HCT116 (cell line): ENCODE measurements around the gene NCKAP5. TPM values are rescaled to one million over a fixed set of nuclear protein-coding genes. Genes with fewer than 3 reads are reported as not detected.

Source experiments
- ATAC-seq: fragments of 200-7000 bp; cut with Tn5 transposase; 2 replicates; pipeline ENCODE4 v1.9.1; 2020; ENCODE audit warnings: mild to moderate bottlenecking, moderate library complexity
- BruUV-seq: library from RNA; stranded (reverse); fragments of 400-500 nt; replicated peaks from 2 replicates; lab custom pipeline; 2021; lab: Mats Ljungman, UMichigan
- CTCF ChIA-PET: fragments of 300-600 bp; sonication (Branson Sonifier 250); formaldehyde crosslinking; loops from one replicate; lab custom pipeline; 2021; ENCODE audit warnings: antibody characterized with exemption; lab: Charles Lee
- POLR2A ChIA-PET: fragments of 300-600, 350-600 bp; sonication (Branson Sonifier 250); formaldehyde crosslinking; loops from one replicate; lab custom pipeline; 2021; ENCODE audit warnings: antibody characterized with exemption; lab: Charles Lee
- RAD21 ChIA-PET, 2 experiments: fragments of 300-600 bp; sonication (Branson Sonifier 250); formaldehyde crosslinking; loops; one replicate each; lab custom pipeline; 2023; ENCODE audit warnings: low total read pairs in 2 of 2; ENCODE audit not compliant: uncharacterized antibody in 2 of 2, unreplicated experiment in 2 of 2, low non-redundant PET in 1 of 2; lab: Charles Lee
- DNase-seq: peaks from one replicate; pipeline ENCODE4 v3.0.0-alpha.2; 2010; ENCODE audit warnings: low read depth, low spot score
- H2AFZ ChIP-seq: fragments of 200-600 bp; shearing (Covaris generic), sonication (generic); 2 replicates; pipeline ENCODE4 v1.6.1; 2017; ENCODE audit warnings: low read depth, mixed run types, mixed read lengths, antibody characterized with exemption, low read length; ENCODE audit not compliant: poor library complexity, severe bottlenecking
- H3K27ac ChIP-seq: 2 replicates; pipeline ENCODE4 v1.5.1; 2012; ENCODE audit warnings: low read depth, low read length
- H3K27me3 ChIP-seq: fragments of 200-600 bp; sonication (generic); 2 replicates; pipeline ENCODE4 v1.6.1; 2016; ENCODE audit warnings: mixed run types, low read length, mixed read lengths; ENCODE audit not compliant: insufficient read depth
- H3K36me3 ChIP-seq, 2 experiments: fragments of 200-500 bp in 1 of 2; fragments of 200-600 bp in 1 of 2; sonication (Bioruptor generic) in 1 of 2; sonication (generic) in 1 of 2; 2 replicates each; pipeline versions ENCODE4 v1.5.1 to v1.6.1; 2014 to 2016; ENCODE audit warnings: low read length in 2 of 2, inconsistent platforms in 1 of 2, mixed read lengths in 1 of 2, mixed run types in 1 of 2; ENCODE audit not compliant: insufficient read depth in 2 of 2, control insufficient read depth in 1 of 2
- H3K4me1 ChIP-seq, 2 experiments: fragments of 200-600 bp in 1 of 2; sonication (generic) in 1 of 2; 2 replicates each; pipeline versions ENCODE4 v1.5.1 to v1.6.1; 2012 to 2017; ENCODE audit warnings: low read length in 2 of 2, inconsistent platforms in 1 of 2, mild to moderate bottlenecking in 1 of 2, mixed read lengths in 1 of 2, mixed run types in 1 of 2, moderate library complexity in 1 of 2; ENCODE audit not compliant: insufficient read depth in 2 of 2, control insufficient read depth in 1 of 2
- H3K4me2 ChIP-seq: fragments of 200-600 bp; sonication (generic); 2 replicates; pipeline ENCODE4 v1.6.1; 2017; ENCODE audit warnings: mixed run types, low read length, mixed read lengths
- H3K4me3 ChIP-seq, 2 experiments: fragments of 200-600 bp in 1 of 2; sonication (generic) in 1 of 2; replicated peaks in 1 of 2; 2 replicates each; pipeline ENCODE4 v1.5.1; 2011 to 2016; ENCODE audit warnings: low read length in 2 of 2, control low read depth in 1 of 2, low read depth in 1 of 2, mild to moderate bottlenecking in 1 of 2, mixed read lengths in 1 of 2, mixed run types in 1 of 2
- H3K79me2 ChIP-seq: fragments of 200-600 bp; sonication (generic); 2 replicates; pipeline ENCODE4 v1.6.1; 2017; ENCODE audit warnings: mild to moderate bottlenecking, mixed run types, low read length, moderate library complexity, mixed read lengths; ENCODE audit not compliant: insufficient read depth
- H3K9ac ChIP-seq: fragments of 200-600 bp; sonication (generic); 2 replicates; pipeline ENCODE4 v1.6.1; 2016; ENCODE audit warnings: low read length, mixed read lengths
- H3K9me2 ChIP-seq: fragments of 200-600 bp; sonication (generic), shearing (Covaris generic); 2 replicates; pipeline ENCODE4 v1.6.1; 2017; ENCODE audit warnings: mixed run types, mild to moderate bottlenecking, moderate library complexity; ENCODE audit not compliant: insufficient read depth
- H3K9me3 ChIP-seq, 2 experiments: fragments of 200-500 bp in 1 of 2; fragments of 200-600 bp in 1 of 2; sonication (Bioruptor generic) in 1 of 2; sonication (generic) in 1 of 2; 2 replicates each; pipeline ENCODE4 v1.6.1; 2014 to 2017; ENCODE audit warnings: low read length in 2 of 2, mixed read lengths in 2 of 2, inconsistent platforms in 1 of 2, low read depth in 1 of 2, mild to moderate bottlenecking in 1 of 2, mixed run types in 1 of 2, moderate library complexity in 1 of 2; ENCODE audit not compliant: control insufficient read depth in 1 of 2, insufficient read depth in 1 of 2
- H4K20me1 ChIP-seq: fragments of 200-600 bp; sonication (generic), shearing (Covaris generic); 2 replicates; pipeline ENCODE4 v1.6.1; 2017; ENCODE audit warnings: mixed run types, mild to moderate bottlenecking, moderate library complexity; ENCODE audit not compliant: insufficient read depth
- CBX3 ChIP-seq: IDR thresholded peaks from 2 replicates; pipeline ENCODE4 v1.6.1; 2012; ENCODE audit warnings: low read depth
- POLR2AphosphoS5 ChIP-seq: IDR thresholded peaks from 2 replicates; pipeline ENCODE4 v1.6.1; 2011; ENCODE audit warnings: mild to moderate bottlenecking, low read depth, low read length, moderate library complexity
- RAD21 ChIP-seq: IDR thresholded peaks from 2 replicates; pipeline ENCODE4 v1.6.1; 2012; ENCODE audit warnings: low read depth, mild to moderate bottlenecking
- SIN3A ChIP-seq: IDR thresholded peaks from 2 replicates; pipeline ENCODE4 v1.6.1; 2012; ENCODE audit warnings: low read depth
- SP1 ChIP-seq: IDR thresholded peaks from 2 replicates; pipeline ENCODE4 v1.6.1; 2012; ENCODE audit warnings: low read depth
- SRF ChIP-seq: IDR thresholded peaks from 2 replicates; pipeline ENCODE4 v1.6.1; 2012; ENCODE audit warnings: low read depth
- YY1 ChIP-seq: IDR thresholded peaks from 2 replicates; pipeline ENCODE4 v1.6.1; 2011; ENCODE audit warnings: low read length, low read depth, moderate library complexity, mild to moderate bottlenecking; ENCODE audit not compliant: insufficient replicate concordance; ENCODE audit errors: extremely low read depth
- intact Hi-C: fragments of 100-400 bp; cut with micrococcal nuclease; formaldehyde crosslinking; loops from 2 replicates; pipeline ENCODE4 v1.10.0; 2022
- total RNA-seq: library from RNA; stranded (reverse); gene quantifications from one replicate; pipeline ENCODE4 v1.2.1, GENCODE V29; 2021; ENCODE audit not compliant: unreplicated experiment
- TF ChIP-seq, protein P1 (sequence below), 3 experiments: fragments of 200-600 bp in 1 of 3; sonication (generic) in 1 of 3; IDR thresholded peaks in 2 of 3; conservative IDR thresholded peaks in 1 of 3; 2 replicates each; pipeline ENCODE4 v1.5.1; 2012 to 2017; ENCODE audit warnings: low read depth in 2 of 3, low read length in 2 of 3, antibody characterized with exemption in 1 of 3, borderline replicate concordance in 1 of 3, control low read depth in 1 of 3, mild to moderate bottlenecking in 1 of 3, mixed read lengths in 1 of 3, mixed run types in 1 of 3, moderate library complexity in 1 of 3; ENCODE audit not compliant: insufficient read depth in 1 of 3
- TF ChIP-seq, protein P2 (sequence below): IDR thresholded peaks from 2 replicates; pipeline ENCODE4 v1.6.1; 2011; ENCODE audit warnings: mild to moderate bottlenecking, low read length, moderate library complexity; ENCODE audit not compliant: insufficient replicate concordance; ENCODE audit errors: extremely low read depth
- TF ChIP-seq, protein P3 (sequence below): IDR thresholded peaks from 2 replicates; pipeline ENCODE4 v1.6.1; 2012

NCKAP5 gene
- total RNA-seq, 1 experiment from 2014 or later, result 0.30 TPM

DNA sequence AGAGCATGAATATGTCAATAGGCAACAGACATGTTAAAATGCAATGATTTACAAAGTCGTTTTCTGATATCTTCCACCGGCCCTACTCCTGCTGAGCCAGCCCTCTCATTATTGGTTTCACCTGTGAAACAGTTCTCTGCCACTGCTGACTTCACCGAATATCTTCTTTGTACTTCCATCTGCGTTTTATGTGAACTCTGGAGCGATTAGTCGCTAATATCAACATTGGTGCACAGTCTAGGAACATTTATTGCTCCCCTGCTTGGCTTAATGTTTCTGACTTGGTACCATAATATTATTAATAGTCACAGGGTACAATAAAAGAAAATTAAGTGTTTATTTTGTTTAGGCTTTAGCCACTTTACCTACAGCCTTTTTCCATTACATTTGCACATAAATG lies 105.5 kb downstream of the NCKAP5 start:
- H3K27ac ChIP-seq, result no peak overlapping the region
- no TSS peak for BruUV-seq
- POLR2A ChIA-PET, result no interaction called here
- DNase-seq, result no peak
- RAD21 ChIA-PET, result no interaction called here
- H3K4me3 ChIP-seq, result no peak overlapping the region
- no peak overlapping the region for H2AFZ ChIP-seq
- intact Hi-C loops, result no loop called here
- H3K4me1 ChIP-seq, result no peaks in the 10 kb centered on the region
- no peak for ATAC-seq
- H3K36me3 ChIP-seq, result no peaks in the 10 kb centered on the region
- no peaks in the 10 kb centered on the region; a peak in 1 of 4 replicates for H3K9me3 ChIP-seq
- CTCF ChIA-PET, result no interaction called here
- H3K79me2 ChIP-seq, result no peaks in the 10 kb centered on the region
- no peak overlapping the region for H3K4me2 ChIP-seq
- no peaks in the 10 kb centered on the region for H3K27me3 ChIP-seq
- TF ChIP-seq CBX3 (no peak), SP1 (no peak), RAD21 (no peak), SIN3A (no peak), YY1 (no peak), SRF (no peak), POLR2AphosphoS5 (no peak)
- TF ChIP-seq, protein P1, sequence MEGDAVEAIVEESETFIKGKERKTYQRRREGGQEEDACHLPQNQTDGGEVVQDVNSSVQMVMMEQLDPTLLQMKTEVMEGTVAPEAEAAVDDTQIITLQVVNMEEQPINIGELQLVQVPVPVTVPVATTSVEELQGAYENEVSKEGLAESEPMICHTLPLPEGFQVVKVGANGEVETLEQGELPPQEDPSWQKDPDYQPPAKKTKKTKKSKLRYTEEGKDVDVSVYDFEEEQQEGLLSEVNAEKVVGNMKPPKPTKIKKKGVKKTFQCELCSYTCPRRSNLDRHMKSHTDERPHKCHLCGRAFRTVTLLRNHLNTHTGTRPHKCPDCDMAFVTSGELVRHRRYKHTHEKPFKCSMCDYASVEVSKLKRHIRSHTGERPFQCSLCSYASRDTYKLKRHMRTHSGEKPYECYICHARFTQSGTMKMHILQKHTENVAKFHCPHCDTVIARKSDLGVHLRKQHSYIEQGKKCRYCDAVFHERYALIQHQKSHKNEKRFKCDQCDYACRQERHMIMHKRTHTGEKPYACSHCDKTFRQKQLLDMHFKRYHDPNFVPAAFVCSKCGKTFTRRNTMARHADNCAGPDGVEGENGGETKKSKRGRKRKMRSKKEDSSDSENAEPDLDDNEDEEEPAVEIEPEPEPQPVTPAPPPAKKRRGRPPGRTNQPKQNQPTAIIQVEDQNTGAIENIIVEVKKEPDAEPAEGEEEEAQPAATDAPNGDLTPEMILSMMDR (IDR thresholded peaks at IDR 0.05 in 2 of 3, conservative IDR thresholded peaks at IDR 0.05 in 1 of 3; ENCODE audit: borderline replicate concordance in 1 of 3, insufficient read depth in 1 of 3, low read depth in 2 of 3, low read length in 2 of 3), result no peak
- TF ChIP-seq, protein P2, sequence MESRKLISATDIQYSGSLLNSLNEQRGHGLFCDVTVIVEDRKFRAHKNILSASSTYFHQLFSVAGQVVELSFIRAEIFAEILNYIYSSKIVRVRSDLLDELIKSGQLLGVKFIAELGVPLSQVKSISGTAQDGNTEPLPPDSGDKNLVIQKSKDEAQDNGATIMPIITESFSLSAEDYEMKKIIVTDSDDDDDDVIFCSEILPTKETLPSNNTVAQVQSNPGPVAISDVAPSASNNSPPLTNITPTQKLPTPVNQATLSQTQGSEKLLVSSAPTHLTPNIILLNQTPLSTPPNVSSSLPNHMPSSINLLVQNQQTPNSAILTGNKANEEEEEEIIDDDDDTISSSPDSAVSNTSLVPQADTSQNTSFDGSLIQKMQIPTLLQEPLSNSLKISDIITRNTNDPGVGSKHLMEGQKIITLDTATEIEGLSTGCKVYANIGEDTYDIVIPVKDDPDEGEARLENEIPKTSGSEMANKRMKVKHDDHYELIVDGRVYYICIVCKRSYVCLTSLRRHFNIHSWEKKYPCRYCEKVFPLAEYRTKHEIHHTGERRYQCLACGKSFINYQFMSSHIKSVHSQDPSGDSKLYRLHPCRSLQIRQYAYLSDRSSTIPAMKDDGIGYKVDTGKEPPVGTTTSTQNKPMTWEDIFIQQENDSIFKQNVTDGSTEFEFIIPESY, result no peak
- TF ChIP-seq, protein P3, sequence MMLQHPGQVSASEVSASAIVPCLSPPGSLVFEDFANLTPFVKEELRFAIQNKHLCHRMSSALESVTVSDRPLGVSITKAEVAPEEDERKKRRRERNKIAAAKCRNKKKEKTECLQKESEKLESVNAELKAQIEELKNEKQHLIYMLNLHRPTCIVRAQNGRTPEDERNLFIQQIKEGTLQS, result no peak
- H3K9ac ChIP-seq, result no peak overlapping the region
- H3K9me2 ChIP-seq, result no peaks in the 10 kb centered on the region
- H4K20me1 ChIP-seq, result no peaks in the 10 kb centered on the region; the same call in 1 of the 2 replicates
